ENCODE results near the gene CADM1.

DNA sequence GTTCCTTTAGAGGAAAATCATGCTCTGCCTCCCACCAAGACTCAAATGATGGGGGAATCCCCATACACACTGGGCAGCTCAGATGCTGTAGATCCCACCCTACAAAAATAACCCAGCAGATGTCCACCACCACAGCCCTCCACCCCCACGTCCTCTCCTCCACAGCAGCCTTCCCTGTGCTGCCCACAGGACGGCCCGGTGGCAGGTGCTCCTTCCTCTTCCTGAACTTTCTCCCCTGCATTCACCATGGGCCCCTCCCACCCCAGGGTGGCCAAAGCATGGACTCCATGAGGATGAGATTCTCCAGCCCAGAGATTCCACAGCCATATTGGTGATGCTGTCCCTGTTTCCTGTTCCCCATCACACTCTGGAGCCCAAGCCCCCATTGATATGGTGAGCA is 368.3 kb downstream of the CADM1 start:
- TF ChIP-seq, protein P1, sequence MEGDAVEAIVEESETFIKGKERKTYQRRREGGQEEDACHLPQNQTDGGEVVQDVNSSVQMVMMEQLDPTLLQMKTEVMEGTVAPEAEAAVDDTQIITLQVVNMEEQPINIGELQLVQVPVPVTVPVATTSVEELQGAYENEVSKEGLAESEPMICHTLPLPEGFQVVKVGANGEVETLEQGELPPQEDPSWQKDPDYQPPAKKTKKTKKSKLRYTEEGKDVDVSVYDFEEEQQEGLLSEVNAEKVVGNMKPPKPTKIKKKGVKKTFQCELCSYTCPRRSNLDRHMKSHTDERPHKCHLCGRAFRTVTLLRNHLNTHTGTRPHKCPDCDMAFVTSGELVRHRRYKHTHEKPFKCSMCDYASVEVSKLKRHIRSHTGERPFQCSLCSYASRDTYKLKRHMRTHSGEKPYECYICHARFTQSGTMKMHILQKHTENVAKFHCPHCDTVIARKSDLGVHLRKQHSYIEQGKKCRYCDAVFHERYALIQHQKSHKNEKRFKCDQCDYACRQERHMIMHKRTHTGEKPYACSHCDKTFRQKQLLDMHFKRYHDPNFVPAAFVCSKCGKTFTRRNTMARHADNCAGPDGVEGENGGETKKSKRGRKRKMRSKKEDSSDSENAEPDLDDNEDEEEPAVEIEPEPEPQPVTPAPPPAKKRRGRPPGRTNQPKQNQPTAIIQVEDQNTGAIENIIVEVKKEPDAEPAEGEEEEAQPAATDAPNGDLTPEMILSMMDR (IDR thresholded peaks at IDR 0.05): no peak
- TF ChIP-seq POLR2A (IDR thresholded peaks at IDR 0.05): no peak

Data from right lobe of liver (tissue), 4 donors.